ENCODE results near the gene CD82. TPM values are rescaled to one million over a fixed set of nuclear protein-coding genes. Genes with fewer than 3 reads are reported as not detected.

CD82 gene
- total and polyA plus RNA-seq, 7 donors, result 4.2 to 67.4 (median 11.4) TPM

- intact Hi-C loops (cut with DNase I), result no loop called here
- Histone ChIP-seq H3K4me1 (peaks cover 0 to 44% (median 37%) of the 10 kb centered on the region in 4 donors), H3K4me3 (no peak overlapping the region), H3K9me3 (no peaks in the 10 kb centered on the region), H3K27ac (no peak overlapping the region), H3K36me3 (no peaks in the 10 kb centered on the region), H3K27me3 (no peaks in the 10 kb centered on the region)
- DNase-seq, result no peak
- 87 to 93% methylated on average over 16 of the region's 16 CpGs for WGBS, 2 donors
- TF ChIP-seq POLR2A (IDR thresholded peaks at IDR 0.05), result no peak
- no peak for TF ChIP-seq POLR2AphosphoS5 (IDR thresholded peaks at IDR 0.05)
- no peak for TF ChIP-seq CTCF (IDR thresholded peaks at IDR 0.05)
- no peak for TF ChIP-seq EP300 (IDR thresholded peaks at IDR 0.05)
Measured at GRCh38 chr11:44572884-44573283, 7.4 kb downstream of the CD82 start.

- Histone ChIP-seq H3K27me3 (no peaks in the 10 kb centered on the region), H3K4me1 (peaks cover 0 to 39% (median 34%) of the 10 kb centered on the region in 4 donors), H3K4me3 (no peak overlapping the region), H3K36me3 (no peaks in the 10 kb centered on the region), H3K9me3 (no peaks in the 10 kb centered on the region), H3K27ac (no peak overlapping the region)
- no peak for TF ChIP-seq EP300 (IDR thresholded peaks at IDR 0.05)
- no peak for TF ChIP-seq CTCF (IDR thresholded peaks at IDR 0.05)
- TF ChIP-seq POLR2AphosphoS5 (IDR thresholded peaks at IDR 0.05), result no peak
- TF ChIP-seq POLR2A (IDR thresholded peaks at IDR 0.05), result no peak
- WGBS, 2 donors, result 76 to 80% methylated on average over 3 of the region's 3 CpGs
- intact Hi-C loops (cut with DNase I), result no loop called here
- no peak for DNase-seq
Measured at GRCh38 chr11:44573333-44573732, 7.9 kb downstream of the CD82 start.

GRCh38 chr11:44574610-44575287 is 9.3 kb downstream of the CD82 start:
- intact Hi-C loops (cut with DNase I), result no loop called here
- WGBS, 2 donors, result 55 to 60% methylated on average over 5 of the region's 5 CpGs
- H3K27ac ChIP-seq, result no peak overlapping the region
- no peak for DNase-seq
- no peak overlapping the region for H3K4me3 ChIP-seq
- H3K4me1 ChIP-seq, result peaks cover 0 to 25% (median 19%) of the 10 kb centered on the region in 4 donors
- TF ChIP-seq CTCF (IDR thresholded peaks at IDR 0.05) (no peak), POLR2AphosphoS5 (IDR thresholded peaks at IDR 0.05) (no peak), POLR2A (IDR thresholded peaks at IDR 0.05) (no peak), EP300 (IDR thresholded peaks at IDR 0.05) (no peak)
- no peaks in the 10 kb centered on the region for H3K27me3 ChIP-seq
- H3K9me3 ChIP-seq, result no peaks in the 10 kb centered on the region
- H3K36me3 ChIP-seq, result no peaks in the 10 kb centered on the region

GRCh38 chr11:44575288-44575672 is 9.8 kb downstream of the CD82 start:
- no peak for DNase-seq
- no peaks in the 10 kb centered on the region for H3K36me3 ChIP-seq
- H3K9me3 ChIP-seq, result no peaks in the 10 kb centered on the region
- intact Hi-C loops (cut with DNase I), result no loop called here
- H3K27ac ChIP-seq, result peak overlapping the region in 1 of 4 donors; percentile 63
- no peaks in the 10 kb centered on the region for H3K27me3 ChIP-seq
- 79 to 87% methylated on average over 2 of the region's 2 CpGs for WGBS, 2 donors
- no peak overlapping the region for H3K4me3 ChIP-seq
- TF ChIP-seq POLR2A (IDR thresholded peaks at IDR 0.05) (no peak), CTCF (IDR thresholded peaks at IDR 0.05) (no peak), POLR2AphosphoS5 (IDR thresholded peaks at IDR 0.05) (no peak), EP300 (IDR thresholded peaks at IDR 0.05) (no peak)
- peaks cover 0 to 24% (median 17%) of the 10 kb centered on the region in 4 donors for H3K4me1 ChIP-seq

- no peaks in the 10 kb centered on the region for H3K27me3 ChIP-seq
- no peak overlapping the region for H3K4me3 ChIP-seq
- no peaks in the 10 kb centered on the region for H3K36me3 ChIP-seq
- peak overlapping the region in 3 of 4 donors; percentile 21 to 63 (median 44) for H3K27ac ChIP-seq
- H3K4me1 ChIP-seq, result peaks cover 0 to 24% (median 17%) of the 10 kb centered on the region in 4 donors
- intact Hi-C loops (cut with DNase I), result no loop called here
- DNase-seq, result no peak
- WGBS, 2 donors, result 93 to 94% methylated on average over 5 of the region's 5 CpGs
- TF ChIP-seq POLR2AphosphoS5 (IDR thresholded peaks at IDR 0.05), result peak; percentile 23 to 88 (median 80)
- no peak for TF ChIP-seq CTCF (IDR thresholded peaks at IDR 0.05)
- peak in 2 of 4 donors; percentile 31 to 39 for TF ChIP-seq EP300 (IDR thresholded peaks at IDR 0.05)
- H3K9me3 ChIP-seq, result no peaks in the 10 kb centered on the region
Measured at GRCh38 chr11:44575962-44576361, 10.5 kb downstream of the CD82 start.
